ENCODE measurements around the gene ATPAF1. TPM values are rescaled to one million over a fixed set of nuclear protein-coding genes. Genes with fewer than 3 reads are reported as not detected.

The ATPAF1 gene
- total RNA-seq, 1 donor from 2014 or later = 79.3 TPM

DNA sequence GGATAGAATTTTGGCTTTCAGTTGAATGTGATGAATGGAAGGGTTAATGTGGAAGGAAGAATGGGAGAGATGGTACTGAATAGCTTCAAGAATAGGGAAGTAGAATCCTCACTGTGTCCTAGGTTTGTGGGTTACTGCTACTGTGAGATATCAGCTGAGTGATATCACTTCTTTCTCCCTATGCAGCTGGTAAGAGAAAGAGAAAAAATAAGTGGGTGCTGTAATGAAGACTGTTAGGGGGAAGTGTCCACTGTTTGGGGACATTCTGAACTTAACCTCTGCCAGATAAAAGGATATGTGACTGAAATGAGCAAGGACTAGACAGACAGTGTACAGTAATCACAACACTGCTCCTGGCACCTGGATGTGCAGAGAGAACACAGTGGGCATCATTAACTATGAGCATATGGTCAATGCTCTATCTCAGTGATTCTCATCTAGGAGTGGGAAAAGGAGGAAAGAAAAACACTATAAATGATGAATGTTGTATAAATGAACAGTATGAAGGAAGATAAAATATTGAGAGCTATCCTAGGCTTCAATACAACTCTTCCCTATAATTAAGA lies 26.0 kb downstream of the ATPAF1 start:
- H3K4me3 Mint-ChIP-seq = no peak overlapping the region
- no peak overlapping the region for H3K9ac ChIP-seq
- peaks cover 21% of the 10 kb centered on the region for H3K36me3 Mint-ChIP-seq
- no peaks in the 10 kb centered on the region for H4K20me1 ChIP-seq (ENCODE audit: low read depth)
- DNase-seq (ENCODE audit: low spot score) = no peak
- H3K27me3 ChIP-seq = no peaks in the 10 kb centered on the region
- no peaks in the 10 kb centered on the region for H3K36me3 ChIP-seq
- no peak overlapping the region for H3K27ac ChIP-seq
- no peak overlapping the region for H3K27ac Mint-ChIP-seq
- H3K4me3 ChIP-seq = no peak overlapping the region
- H3K4me1 Mint-ChIP-seq = no peaks in the 10 kb centered on the region
- H3K9me3 Mint-ChIP-seq = no peaks in the 10 kb centered on the region
- H3K27me3 Mint-ChIP-seq (ENCODE audit: insufficient read depth, low read depth) = peaks cover 2% of the 10 kb centered on the region
- no peaks in the 10 kb centered on the region for H3K79me2 ChIP-seq (ENCODE audit: low read depth)
- H3K4me1 ChIP-seq = no peaks in the 10 kb centered on the region
- H3F3A ChIP-seq (ENCODE audit: low read depth) = no peaks in the 10 kb centered on the region
- no peak for TF ChIP-seq EZH2 (IDR thresholded peaks at IDR 0.05)
- TF ChIP-seq, protein P1, sequence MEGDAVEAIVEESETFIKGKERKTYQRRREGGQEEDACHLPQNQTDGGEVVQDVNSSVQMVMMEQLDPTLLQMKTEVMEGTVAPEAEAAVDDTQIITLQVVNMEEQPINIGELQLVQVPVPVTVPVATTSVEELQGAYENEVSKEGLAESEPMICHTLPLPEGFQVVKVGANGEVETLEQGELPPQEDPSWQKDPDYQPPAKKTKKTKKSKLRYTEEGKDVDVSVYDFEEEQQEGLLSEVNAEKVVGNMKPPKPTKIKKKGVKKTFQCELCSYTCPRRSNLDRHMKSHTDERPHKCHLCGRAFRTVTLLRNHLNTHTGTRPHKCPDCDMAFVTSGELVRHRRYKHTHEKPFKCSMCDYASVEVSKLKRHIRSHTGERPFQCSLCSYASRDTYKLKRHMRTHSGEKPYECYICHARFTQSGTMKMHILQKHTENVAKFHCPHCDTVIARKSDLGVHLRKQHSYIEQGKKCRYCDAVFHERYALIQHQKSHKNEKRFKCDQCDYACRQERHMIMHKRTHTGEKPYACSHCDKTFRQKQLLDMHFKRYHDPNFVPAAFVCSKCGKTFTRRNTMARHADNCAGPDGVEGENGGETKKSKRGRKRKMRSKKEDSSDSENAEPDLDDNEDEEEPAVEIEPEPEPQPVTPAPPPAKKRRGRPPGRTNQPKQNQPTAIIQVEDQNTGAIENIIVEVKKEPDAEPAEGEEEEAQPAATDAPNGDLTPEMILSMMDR (IDR thresholded peaks at IDR 0.05) = no peak
- TF ChIP-seq EZH2phosphoT487 (IDR thresholded peaks at IDR 0.05) = no peak
- no peaks in the 10 kb centered on the region for H3K9me3 ChIP-seq (ENCODE audit: low read depth)
- H3K4me2 ChIP-seq = no peak overlapping the region
- no peak overlapping the region for H2AFZ ChIP-seq (replicated peaks)

GRCh38 chr1:46639547-46639946 lies 28.6 kb downstream of the ATPAF1 start:
- Histone ChIP-seq H3K9ac (no peak overlapping the region), H3K36me3 (no peaks in the 10 kb centered on the region), H3K27ac (no peak overlapping the region), H3K9me3 (ENCODE audit: low read depth) (no peaks in the 10 kb centered on the region), H3F3A (ENCODE audit: low read depth) (no peaks in the 10 kb centered on the region), H3K4me1 (no peaks in the 10 kb centered on the region), H3K4me2 (no peak overlapping the region), H4K20me1 (ENCODE audit: low read depth) (no peaks in the 10 kb centered on the region), H3K4me3 (no peak overlapping the region), H3K79me2 (ENCODE audit: low read depth) (no peaks in the 10 kb centered on the region), H3K27me3 (no peaks in the 10 kb centered on the region), H2AFZ (replicated peaks) (no peak overlapping the region)
- peaks cover 20% of the 10 kb centered on the region for H3K36me3 Mint-ChIP-seq
- DNase-seq (ENCODE audit: low spot score) = no peak
- TF ChIP-seq EZH2 (IDR thresholded peaks at IDR 0.05) = no peak
- no peak for TF ChIP-seq EZH2phosphoT487 (IDR thresholded peaks at IDR 0.05)
- TF ChIP-seq, protein P1 (IDR thresholded peaks at IDR 0.05) = no peak
- no peaks in the 10 kb centered on the region for H3K9me3 Mint-ChIP-seq
- H3K27me3 Mint-ChIP-seq (ENCODE audit: insufficient read depth, low read depth) = no peaks in the 10 kb centered on the region
- no peaks in the 10 kb centered on the region for H3K4me1 Mint-ChIP-seq
- no peak overlapping the region for H3K27ac Mint-ChIP-seq
- H3K4me3 Mint-ChIP-seq = no peak overlapping the region

DNA sequence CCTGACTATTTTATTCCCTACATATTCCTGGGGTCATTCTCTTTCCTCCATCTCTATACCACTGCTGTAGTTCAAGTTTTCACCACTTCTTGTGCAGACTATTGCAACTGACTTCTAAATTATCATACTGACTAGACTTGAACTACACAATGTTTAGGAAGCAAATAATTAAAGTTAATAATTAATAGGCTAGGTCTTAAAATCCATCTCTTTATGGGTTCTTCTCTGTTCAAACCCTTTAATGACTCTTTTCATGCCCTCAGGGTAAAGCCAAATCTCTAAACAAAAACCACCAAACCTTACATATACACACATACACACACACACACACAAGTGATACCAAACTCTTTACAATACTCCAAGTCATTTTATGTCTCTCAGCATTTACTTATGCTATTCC lies 29.2 kb downstream of the ATPAF1 start:
- H3K9me3 Mint-ChIP-seq = no peaks in the 10 kb centered on the region
- Histone ChIP-seq H3K27me3 (no peaks in the 10 kb centered on the region), H3K27ac (no peak overlapping the region), H3K4me1 (no peaks in the 10 kb centered on the region), H4K20me1 (ENCODE audit: low read depth) (no peaks in the 10 kb centered on the region), H3F3A (ENCODE audit: low read depth) (no peaks in the 10 kb centered on the region), H2AFZ (replicated peaks) (no peak overlapping the region), H3K36me3 (no peaks in the 10 kb centered on the region), H3K4me3 (no peak overlapping the region), H3K9ac (no peak overlapping the region), H3K79me2 (ENCODE audit: low read depth) (no peaks in the 10 kb centered on the region), H3K9me3 (ENCODE audit: low read depth) (no peaks in the 10 kb centered on the region), H3K4me2 (no peak overlapping the region)
- H3K36me3 Mint-ChIP-seq = peaks cover 21% of the 10 kb centered on the region
- TF ChIP-seq, protein P1 (IDR thresholded peaks at IDR 0.05) = no peak
- no peak for TF ChIP-seq EZH2 (IDR thresholded peaks at IDR 0.05)
- TF ChIP-seq EZH2phosphoT487 (IDR thresholded peaks at IDR 0.05) = no peak
- no peaks in the 10 kb centered on the region for H3K4me1 Mint-ChIP-seq
- no peak for DNase-seq (ENCODE audit: low spot score)
- no peak overlapping the region for H3K4me3 Mint-ChIP-seq
- no peak overlapping the region for H3K27ac Mint-ChIP-seq
- H3K27me3 Mint-ChIP-seq (ENCODE audit: insufficient read depth, low read depth) = no peaks in the 10 kb centered on the region

All from neural progenitor cell (in vitro differentiated cells).